ENCODE data around the gene ATP2C1. TPM values are rescaled to one million over a fixed set of nuclear protein-coding genes. Genes with fewer than 3 reads are reported as not detected.

ATP2C1 gene
- total and polyA plus RNA-seq, 8 donors, result 12.2 to 54.6 (median 23.6) TPM

DNA sequence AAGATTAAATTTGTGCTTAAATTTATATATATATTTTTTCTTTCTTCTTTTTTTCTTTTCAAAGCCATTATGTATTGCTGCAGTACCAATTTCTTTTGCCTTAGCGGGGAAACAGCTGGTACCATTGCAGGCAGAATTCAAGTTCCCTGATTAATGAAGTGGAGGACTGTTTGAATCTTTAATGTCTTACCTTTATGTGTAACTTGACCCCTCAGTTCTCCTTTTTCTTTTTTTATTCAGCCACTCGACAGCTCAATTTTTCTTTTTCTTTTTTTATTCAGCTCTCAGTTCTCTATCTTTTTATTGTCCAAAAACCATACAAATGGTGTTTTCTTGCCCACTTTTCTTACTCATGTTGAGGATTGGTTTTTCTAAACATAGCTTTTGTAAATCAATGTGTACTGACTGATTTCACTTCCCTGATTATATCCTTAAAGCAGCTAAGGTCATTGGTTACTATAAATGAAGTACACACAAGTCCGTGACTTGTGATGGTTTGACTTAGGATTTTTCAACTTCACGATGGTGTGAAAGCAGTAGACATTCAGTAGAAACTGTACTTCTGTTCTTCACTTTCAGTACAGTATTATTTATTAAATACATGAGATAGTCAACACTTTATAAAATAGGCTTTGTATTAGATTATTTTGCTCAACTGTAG, 22.8 kb downstream of the ATP2C1 start:
- DNase-seq (no peak), FAIRE-seq (no peak), ATAC-seq (no peak)
- intact Hi-C loops (cut with DNase I), result no loop called here
- Histone ChIP-seq H3K9me3 (no peaks in the 10 kb centered on the region), H3K36me3 (no peaks in the 10 kb centered on the region), H3K4me1 (peaks cover 0 to 6% (median 0%) of the 10 kb centered on the region in 3 donors), H3K4me3 (no peak overlapping the region), H3K27ac (no peak overlapping the region), H3K27me3 (no peaks in the 10 kb centered on the region)
- 87 to 88% methylated on average over 4 of the region's 4 CpGs for WGBS, 2 donors
- TF ChIP-seq, protein P1, sequence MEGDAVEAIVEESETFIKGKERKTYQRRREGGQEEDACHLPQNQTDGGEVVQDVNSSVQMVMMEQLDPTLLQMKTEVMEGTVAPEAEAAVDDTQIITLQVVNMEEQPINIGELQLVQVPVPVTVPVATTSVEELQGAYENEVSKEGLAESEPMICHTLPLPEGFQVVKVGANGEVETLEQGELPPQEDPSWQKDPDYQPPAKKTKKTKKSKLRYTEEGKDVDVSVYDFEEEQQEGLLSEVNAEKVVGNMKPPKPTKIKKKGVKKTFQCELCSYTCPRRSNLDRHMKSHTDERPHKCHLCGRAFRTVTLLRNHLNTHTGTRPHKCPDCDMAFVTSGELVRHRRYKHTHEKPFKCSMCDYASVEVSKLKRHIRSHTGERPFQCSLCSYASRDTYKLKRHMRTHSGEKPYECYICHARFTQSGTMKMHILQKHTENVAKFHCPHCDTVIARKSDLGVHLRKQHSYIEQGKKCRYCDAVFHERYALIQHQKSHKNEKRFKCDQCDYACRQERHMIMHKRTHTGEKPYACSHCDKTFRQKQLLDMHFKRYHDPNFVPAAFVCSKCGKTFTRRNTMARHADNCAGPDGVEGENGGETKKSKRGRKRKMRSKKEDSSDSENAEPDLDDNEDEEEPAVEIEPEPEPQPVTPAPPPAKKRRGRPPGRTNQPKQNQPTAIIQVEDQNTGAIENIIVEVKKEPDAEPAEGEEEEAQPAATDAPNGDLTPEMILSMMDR (IDR thresholded peaks at IDR 0.05), result no peak

GRCh38 chr3:130918328-130918727, 24.4 kb downstream of the ATP2C1 start:
- no peaks in the 10 kb centered on the region for H3K9me3 ChIP-seq
- DNase-seq (no peak), ATAC-seq (no peak), FAIRE-seq (no peak)
- TF ChIP-seq, protein P1 (IDR thresholded peaks at IDR 0.05), result no peak
- no peak overlapping the region for H3K27ac ChIP-seq
- H3K4me1 ChIP-seq, result peaks cover 0 to 4% (median 0%) of the 10 kb centered on the region in 3 donors
- H3K27me3 ChIP-seq, result no peaks in the 10 kb centered on the region
- H3K36me3 ChIP-seq, result no peaks in the 10 kb centered on the region
- H3K4me3 ChIP-seq, result no peak overlapping the region
- intact Hi-C loops (cut with DNase I), result no loop called here
- WGBS, 2 donors, result 85 to 90% methylated on average over 7 of the region's 7 CpGs

DNA sequence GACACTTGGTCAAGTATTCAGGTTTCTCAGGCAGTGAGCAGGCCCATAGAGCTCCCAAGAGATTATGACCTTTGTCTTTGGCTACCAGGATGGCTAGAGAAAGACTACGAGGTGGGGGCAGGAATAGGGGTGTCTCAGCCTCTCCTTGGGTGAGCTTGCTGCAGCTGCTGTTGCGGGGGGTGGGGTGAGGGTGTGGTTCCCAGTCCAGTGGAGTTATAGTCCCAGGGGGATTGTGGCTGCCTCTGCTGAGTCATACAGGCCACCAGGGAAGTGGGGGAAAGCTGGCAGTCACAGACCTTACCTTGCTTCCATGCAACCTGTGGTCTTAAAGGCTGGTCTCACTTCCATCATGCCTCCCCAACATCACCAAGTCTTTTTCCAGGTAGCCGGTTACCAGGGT, 31.7 kb downstream of the ATP2C1 start:
- no peak for FAIRE-seq
- Histone ChIP-seq H3K27ac (no peak overlapping the region), H3K9me3 (no peaks in the 10 kb centered on the region), H3K27me3 (no peaks in the 10 kb centered on the region), H3K4me1 (no peaks in the 10 kb centered on the region), H3K36me3 (no peaks in the 10 kb centered on the region), H3K4me3 (no peak overlapping the region)
- ATAC-seq, result no peak
- 99 to 100% methylated on average over 3 of the region's 3 CpGs for WGBS, 2 donors
- DNase-seq, result no peak
- TF ChIP-seq, protein P1 (IDR thresholded peaks at IDR 0.05), result no peak
- intact Hi-C loops (cut with DNase I), result no loop called here

- 77 to 91% methylated on average over 6 of the region's 6 CpGs for WGBS, 2 donors
- intact Hi-C loops (cut with DNase I), result no loop called here
- no peak for FAIRE-seq
- no peaks in the 10 kb centered on the region for H3K9me3 ChIP-seq
- H3K4me3 ChIP-seq, result no peak overlapping the region
- no peak for DNase-seq
- H3K27me3 ChIP-seq, result no peaks in the 10 kb centered on the region
- TF ChIP-seq, protein P1 (IDR thresholded peaks at IDR 0.05), result no peak
- H3K4me1 ChIP-seq, result no peaks in the 10 kb centered on the region
- no peak for ATAC-seq
- H3K36me3 ChIP-seq, result no peaks in the 10 kb centered on the region
- no peak overlapping the region for H3K27ac ChIP-seq
Measured at GRCh38 chr3:130926504-130926903, 32.6 kb downstream of the ATP2C1 start.

DNA sequence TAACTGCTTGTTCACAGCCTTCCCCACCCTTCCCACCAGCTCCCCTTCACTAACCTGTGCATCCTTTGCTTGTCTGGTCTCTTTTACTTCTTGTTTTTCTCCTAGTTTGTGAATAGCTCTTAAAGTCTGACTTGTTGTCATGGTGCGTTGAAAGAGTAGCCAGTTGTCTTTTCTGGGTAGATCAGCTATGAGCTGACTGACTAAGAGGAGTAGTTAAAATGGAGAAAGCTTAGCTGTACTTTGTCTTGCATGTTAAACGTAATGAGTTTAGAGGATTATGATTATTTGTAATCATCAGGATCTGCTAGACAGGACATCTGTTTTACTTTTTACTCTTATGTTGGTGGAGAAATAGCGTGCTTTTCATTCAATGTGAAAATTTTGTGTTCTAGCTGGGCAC, 35.9 kb downstream of the ATP2C1 start:
- Histone ChIP-seq H3K4me3 (no peak overlapping the region), H3K27me3 (no peaks in the 10 kb centered on the region), H3K4me1 (no peaks in the 10 kb centered on the region), H3K36me3 (no peaks in the 10 kb centered on the region), H3K9me3 (no peaks in the 10 kb centered on the region), H3K27ac (no peak overlapping the region)
- FAIRE-seq, result no peak
- intact Hi-C loops (cut with DNase I), result no loop called here
- WGBS, 2 donors, result 65 to 81% methylated on average over 3 of the region's 3 CpGs
- no peak for DNase-seq
- TF ChIP-seq, protein P1 (IDR thresholded peaks at IDR 0.05), result no peak
- no peak for ATAC-seq
